HG02759 (cell line): Measurements from ENCODE around the gene ATF2.
"Not testable (repeated sequence)": the region's sequence is repeated elsewhere in the genome, so short reads cannot be mapped to it uniquely, and the experiment has no call there.

Experiments
- ATAC-seq: cut with Tn5 transposase; IDR thresholded peaks from one replicate; pipeline ENCODE4 v1.9.1; 2021; ENCODE audit warnings: mild to moderate bottlenecking, moderate library complexity; ENCODE audit not compliant: unreplicated experiment

Gene ATF2

DNA sequence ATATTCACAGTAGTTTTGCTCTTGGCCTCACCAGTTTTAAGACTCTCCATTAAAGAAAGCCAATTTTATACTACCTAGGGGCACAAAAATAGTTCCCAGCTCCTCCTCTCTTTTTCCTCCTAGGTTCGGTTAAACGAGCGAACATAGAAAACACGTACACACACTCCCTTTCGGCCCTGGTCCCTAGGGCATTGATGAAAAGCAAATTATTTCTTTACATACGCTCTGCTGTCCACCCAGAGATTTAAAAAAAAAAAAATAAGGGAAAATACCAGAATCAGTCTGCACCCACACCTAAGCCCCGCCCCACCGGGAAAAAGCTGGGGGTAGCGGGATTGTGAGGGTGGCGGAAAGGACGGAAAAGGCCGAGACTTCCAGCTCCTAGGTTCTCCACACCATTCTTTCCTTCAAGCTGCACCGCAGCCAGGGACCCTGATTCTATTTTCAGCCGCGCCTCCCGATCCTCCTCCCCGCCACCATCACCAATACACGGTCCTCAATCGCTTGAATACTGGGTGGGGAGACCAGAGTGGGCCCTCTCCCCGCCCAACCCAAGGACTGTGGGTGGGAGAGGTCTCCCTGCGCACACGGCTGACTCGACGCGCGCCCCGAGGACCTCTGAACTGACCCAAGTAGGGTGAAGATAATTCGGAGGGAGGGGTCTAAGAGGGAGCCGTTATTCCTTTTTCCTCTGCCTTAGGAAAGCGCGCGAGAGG is 769 bp downstream of the ATF2 start:
- ATAC-seq: peak; percentile 2

DNA sequence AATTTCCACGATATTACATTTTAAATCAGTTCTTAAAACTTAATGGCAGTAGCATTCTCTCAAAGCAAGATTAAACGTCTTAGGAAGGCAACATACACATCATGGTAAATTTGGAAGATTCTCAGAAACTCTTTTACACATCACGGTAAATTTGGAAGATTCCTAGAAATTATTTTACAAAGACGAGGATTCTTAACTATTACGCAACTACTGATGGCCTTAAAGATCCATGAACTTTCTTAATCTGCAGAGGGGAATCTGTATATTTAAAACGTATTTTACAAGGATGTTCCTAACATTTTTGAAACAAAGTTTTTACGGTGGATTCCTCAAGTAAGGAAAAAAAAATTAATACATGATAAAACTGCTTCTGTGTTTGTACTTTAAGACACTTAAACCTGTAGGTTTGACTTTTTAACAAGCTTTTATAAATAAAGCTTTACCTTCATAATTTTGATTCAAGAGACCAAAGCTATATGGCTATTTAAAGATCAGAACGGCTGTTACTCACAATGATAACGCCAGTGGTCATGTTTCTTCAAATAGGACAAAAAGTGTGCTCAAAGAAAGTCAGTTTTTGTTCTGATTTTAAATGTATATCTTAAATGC is 1.7 kb downstream of the ATF2 start:
- no peak for ATAC-seq

DNA sequence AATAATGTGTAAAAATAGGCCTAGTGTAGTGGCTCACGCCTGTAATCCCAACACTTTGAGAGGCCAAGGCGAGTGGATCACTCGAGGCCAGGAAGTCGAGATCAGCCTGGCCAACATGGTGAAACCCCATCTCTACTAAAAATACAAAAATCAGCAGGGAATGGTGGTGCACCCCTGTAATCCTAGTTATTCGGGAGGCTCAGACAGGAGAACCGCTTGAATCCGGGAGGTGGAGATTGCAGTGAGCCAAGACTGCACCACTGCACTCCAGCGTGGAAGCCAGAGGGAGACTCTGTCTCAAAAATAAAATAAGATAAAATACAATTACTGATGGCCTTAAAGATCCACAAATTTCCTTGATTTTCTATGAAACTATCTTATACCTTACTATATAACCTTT is 3.8 kb downstream of the ATF2 start:
- ATAC-seq: no peak

DNA sequence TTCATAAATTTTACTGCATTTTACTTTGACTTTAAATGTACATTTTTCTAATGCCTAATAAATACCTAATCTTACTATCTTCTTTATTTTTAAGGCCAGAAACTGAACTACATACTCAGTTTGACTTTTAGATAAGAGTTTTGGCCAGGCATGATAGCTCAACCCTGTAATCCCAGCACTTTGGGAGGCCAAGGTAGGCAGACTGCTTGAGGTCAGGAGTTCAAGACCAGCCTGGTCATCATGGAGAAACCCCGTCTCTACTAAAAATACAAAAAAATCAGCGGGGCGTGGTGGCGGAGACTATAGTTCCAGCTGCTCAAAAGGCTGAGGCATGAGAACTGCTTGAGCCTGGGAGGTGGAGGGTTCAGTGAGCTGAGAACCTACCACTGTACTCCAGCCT is 9.1 kb downstream of the ATF2 start:
- no peak for ATAC-seq

DNA sequence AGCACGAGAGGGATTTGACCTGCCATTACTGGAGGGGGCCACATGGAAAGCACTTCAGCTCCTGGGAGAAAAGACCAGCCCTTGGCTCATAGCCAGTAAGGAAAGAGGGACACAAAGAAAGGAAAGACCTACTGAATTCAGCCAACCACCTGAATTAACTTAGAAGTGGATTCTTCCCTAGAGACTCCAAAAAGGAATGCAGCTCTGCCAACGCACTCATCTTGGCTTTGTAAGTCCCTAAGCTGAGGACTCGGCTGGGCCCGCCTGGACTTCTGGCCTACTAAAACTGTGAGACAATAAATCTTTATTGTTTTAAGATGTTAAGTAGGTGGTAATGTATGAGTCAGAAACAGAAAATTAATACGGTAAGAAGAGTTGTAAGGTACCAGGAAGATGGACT is 11.5 kb downstream of the ATF2 start:
- no peak for ATAC-seq

DNA sequence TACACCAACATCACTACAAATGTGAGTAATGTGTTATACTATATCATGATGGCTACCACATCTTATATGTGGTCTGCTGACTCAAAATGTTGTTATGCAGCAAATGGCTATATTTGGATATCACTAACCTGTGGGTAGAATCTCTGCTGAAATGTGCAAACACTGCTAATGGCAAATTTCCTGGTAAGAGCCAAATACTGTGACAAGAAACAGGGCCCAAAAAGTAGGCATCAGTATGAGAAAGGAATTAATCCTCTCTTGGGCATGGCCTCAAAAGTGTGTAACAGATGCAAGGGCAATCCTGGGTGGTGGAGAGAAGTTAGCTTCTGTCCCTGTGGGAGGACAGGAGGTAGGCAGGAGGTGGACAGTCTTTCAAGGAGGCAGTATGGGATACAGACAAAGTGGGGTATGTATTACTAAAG is 13.3 kb downstream of the ATF2 start:
- peak; percentile 81 for ATAC-seq

DNA sequence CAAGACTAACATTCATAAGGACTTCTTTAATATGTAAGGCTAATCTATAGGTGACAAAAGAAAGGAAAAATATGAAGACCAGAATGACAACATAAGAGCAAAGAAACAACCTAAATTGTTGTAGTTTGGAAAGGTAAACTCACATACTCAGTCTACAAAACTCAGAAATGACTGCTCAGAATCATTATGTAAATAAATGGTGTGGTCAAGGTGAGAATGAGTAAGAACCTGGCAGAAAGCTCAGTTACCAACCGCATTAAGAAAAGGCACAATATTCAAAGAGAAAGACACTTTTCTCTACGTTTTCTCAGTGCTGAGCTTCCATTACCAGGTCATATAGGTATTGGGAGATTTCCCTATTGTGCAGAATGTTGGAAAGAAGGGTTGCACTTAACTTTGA is 15.8 kb downstream of the ATF2 start:
- ATAC-seq: peak; percentile 64

DNA sequence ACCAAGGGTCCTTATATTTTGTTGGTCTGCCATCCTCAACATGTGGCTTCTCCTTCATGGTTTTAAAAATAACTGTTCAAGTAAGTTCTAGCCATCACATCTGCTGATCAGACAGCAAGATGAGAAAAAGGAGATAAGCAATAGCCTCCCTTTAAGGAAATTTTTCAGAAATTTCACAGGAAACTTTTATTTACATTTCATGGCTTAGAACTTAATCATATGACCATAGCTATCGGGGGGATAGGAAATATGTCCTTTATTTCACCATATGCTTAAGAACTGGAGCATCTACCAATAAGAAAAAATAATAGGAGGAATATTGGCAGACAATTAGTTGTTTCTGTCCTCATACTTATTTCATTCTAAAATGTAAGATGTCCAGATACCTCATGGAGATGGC is 16.2 kb downstream of the ATF2 start:
- no peak for ATAC-seq

DNA sequence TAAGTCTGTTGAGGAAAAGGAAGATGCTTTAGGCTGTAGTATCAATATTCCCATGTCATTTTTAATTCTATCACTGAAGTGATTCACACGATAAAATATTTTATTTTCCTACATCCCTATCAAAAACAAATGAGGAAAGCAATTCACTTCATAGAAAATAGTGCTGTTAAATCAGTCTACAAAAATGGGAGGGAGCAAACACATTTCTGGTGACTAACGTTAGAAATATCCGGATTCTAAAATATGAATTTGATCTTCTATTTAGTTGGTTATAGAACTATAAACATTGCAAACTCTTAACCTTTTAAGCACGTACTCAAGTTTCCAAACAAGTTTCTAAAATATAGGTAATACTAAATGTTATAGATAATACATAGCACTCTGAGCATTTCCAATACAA is 20.8 kb downstream of the ATF2 start:
- ATAC-seq: no peak

DNA sequence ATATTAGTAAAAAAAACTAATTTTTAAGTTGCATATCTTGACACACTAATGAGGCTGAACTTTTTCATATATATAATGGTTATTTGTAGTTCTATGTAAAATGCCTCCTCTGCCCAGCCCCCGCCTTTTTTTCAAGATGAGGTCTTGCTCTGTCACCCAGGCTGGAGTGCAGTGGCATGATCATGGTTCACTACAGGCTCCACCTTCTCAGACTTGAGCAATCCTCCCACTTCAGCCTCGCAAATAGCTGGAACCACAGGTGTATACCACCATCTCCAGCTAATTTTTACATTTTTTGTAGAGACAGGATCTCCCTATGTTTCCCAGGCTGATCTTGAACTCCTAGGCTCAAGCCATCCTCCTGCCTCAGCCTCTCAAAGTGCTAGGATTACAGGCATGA is 24.3 kb downstream of the ATF2 start:
- ATAC-seq: no peak

DNA sequence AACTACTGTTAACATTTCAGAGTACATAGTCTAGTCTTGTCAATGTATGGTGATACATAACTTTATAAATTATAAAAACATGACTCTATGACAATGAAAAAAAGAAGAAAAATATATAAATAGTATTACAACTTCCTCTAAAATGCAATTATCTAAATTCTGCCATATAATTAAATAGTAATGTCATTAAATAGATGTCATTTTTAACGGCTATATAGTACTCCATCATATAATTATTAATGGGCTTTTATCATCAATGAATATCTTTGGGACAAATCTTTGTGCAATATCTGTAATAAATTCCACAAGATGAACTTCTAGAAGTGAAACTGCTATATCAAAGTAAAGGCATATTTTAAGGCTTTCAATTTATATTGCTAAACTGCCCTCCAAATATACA is 24.8 kb downstream of the ATF2 start:
- ATAC-seq: no peak

DNA sequence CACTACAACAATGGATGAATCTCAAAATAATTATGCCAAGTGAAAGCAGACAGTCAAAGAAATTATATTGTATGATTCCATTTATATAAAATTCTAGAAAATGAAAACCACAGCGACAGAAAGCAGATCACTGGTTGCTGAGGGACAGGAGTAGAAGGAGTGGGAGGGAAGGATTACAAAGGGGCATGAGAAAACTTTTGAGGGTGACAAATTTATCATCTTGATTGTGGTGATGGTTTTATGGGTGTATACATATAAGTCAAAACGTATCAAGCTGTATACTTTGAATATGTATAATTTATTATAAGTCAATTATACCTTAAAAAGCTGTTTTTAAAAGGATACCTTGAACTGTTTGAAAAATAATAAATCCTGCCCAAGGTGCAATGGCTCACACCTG is 27.7 kb downstream of the ATF2 start:
- ATAC-seq: no peak

DNA sequence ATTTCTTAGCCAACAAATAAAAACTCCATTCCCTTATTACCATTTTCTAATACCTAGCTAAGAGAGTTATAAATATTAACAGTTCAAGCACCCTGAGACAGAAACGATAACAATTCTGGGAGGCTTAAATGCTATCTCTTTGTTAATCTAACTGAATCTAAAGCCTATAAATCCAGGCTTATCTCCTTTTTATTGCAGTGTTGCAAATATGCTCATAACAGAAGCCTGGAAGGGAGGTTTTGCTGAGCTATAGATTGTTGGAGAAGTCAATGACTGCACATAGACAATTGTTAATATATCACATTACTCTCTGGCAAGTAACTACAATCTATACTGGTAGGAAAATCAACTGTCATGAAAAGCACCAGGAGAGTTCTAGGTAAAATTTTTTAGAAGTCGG is 30.2 kb downstream of the ATF2 start:
- no peak for ATAC-seq

DNA sequence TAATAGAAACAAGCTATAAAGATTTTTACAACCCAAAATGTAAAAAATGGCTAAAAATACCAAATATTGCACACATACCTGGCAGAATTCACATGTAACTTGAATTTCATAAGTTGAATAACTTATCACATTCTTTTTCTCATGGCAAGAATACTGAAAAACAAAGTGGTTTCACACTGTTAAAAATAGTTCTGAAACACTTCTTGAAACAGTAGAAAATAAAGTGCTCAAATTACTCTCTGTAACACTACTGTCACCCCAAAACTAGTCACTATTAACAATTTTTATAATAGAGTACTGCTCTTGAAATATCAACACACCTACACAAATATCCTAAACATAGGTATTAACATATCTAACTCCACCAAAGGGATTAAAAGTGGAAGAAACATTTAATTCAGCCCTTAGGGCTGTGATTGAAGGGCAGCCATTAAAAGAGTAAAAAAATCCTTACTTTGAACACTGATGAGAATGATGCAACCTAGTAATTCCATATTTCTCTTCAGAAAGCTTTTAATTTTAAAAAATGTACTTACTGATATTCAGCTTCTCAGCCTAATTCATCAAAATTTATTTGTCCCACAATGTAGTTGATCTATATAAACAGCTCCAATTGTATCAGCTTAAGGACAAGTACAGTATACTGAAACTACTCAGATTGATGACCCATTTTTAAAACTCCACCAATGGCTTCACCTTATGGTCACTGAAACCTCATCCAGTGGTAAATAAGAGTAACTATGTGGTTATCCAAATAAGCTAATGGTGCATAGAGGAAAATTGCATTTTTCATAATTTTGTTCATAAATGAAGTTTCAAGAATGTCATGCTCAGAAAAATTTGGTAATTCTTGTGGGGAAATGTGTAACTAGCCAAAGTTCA is 31.4 kb downstream of the ATF2 start:
- ATAC-seq: peak; percentile 65

DNA sequence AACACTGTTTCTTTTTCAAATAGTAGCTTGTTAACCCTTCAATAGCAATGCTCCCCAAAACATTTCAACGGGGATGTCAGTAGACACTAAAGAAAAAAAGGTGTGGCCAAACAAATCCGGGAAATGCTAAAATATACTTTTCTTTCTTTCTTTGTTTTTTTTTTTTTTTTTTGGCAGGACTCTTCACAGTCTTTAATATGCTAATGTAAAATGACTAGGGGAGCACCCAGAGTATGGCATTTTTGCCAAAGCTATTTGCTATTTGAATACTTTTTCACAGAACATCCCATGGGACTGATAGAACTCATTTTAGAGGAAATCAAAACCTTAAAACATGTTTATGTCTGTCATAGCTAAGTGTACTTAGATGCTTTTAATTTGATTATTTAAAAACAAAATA is 32.1 kb downstream of the ATF2 start:
- ATAC-seq: no peak

DNA sequence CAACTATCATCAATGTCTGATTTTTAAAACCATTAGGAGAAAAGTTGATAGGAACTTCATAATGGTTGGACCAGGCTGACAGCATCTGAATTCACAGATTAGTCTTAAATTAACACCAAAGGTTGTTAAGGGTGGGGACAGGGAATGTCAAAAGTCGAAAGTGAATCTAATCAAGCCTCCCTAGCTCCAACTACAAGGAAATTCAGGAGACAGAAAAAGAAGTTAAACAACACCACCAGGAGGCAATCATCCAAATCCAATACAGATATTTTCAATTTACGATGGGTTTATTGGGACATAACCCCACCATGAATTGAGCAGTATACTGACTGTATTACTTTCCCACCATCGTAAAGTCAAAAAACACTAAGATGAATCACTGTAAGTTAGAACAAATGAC is 32.8 kb downstream of the ATF2 start:
- ATAC-seq: no peak

DNA sequence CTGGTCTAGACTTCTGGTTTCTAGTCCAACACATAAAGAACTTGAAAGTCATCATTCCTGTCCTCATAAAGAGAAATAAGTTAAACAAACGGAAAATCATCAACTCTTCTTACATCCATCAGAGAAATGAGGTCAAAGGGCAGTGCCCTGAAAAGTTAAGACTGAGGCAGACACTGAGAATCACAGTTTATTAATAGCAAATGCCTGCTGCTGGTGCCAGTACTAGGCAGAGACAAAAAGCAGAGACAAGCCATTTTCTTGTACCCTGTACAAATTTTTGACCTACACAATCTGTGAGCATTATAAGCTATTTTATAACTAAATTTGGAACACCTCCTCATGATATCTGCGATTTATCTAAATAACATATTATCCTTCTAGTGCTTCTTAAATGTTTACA is 36.8 kb downstream of the ATF2 start:
- ATAC-seq: no peak

DNA sequence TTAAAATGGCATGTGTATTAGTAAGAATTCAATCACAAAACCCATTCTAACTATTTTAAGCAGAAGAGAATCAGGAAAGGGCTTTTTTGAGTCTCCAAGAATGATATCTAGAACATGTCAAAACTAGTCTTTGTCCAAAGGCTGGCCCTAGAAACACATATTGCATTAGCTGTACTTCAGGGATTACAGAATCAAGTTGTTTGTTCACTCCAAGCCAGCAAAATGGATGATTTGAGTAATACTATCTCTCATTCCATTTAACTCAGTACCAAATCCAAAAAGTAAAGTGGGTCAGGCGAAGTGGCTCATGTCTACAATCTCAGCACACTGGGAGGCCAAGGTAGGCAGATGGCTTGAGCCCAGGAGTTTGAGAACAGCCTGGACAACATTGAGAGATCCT is 41.3 kb downstream of the ATF2 start:
- no peak for ATAC-seq

DNA sequence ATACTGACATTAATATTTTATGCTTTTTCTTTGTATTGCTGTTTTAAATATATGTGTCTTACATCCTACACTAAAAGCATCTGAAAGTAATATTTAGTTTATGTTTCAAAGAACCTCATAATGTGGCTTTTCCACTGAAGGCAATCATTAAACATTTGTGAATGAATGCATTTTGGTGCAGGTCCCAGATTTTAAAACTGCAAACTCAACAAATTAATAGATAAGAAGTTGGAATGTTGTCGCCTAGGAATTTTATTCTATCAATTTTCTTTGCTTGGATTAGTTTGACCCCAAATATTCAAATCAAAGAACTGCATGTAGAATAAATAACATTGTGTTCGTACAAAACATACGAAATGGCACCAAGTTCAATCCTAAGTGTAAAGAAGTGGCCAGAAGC is 44.7 kb downstream of the ATF2 start:
- no peak for ATAC-seq

DNA sequence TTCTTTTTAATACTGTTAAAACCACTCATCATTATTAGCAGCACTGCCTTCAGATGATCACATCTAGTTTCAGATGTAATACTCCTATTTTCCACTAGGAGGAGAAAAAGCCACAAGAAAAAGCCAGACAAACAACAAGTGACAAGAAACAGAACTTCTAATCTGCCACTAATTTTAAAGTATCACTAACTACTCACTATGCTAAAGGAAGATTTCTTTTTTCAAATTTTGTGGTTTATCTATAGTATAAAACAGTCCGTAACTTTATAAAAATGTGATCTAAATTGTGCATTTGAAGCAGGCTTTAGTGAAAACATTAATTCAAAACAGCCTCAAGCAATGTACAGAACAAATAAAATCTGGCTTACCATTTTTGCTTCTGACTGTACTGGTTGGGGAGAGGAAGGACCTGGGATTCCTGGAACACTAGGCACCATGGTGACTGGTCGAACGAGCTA is 56.8 kb downstream of the ATF2 start:
- ATAC-seq: peak; percentile 53

DNA sequence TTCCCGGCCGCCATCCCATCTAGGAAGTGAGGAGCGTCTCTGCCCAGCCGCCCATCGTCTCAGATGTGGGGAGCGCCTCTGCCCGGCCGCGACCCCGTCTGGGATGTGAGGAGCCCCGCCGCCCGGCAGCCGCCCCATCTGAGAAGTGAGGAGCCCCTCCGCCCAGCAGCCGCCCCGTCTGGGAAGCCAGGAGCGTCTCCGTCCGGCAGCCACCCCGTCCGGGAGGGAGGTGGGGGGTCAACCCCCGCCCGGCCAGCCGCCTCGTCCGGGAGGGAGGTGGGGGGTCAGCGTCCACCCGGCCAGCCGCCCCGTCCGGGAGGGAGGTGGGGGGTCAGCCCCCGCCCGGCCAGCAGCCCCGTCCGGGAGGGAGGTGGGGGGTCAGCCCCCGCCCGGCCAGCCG is 59.9 kb downstream of the ATF2 start:
- ATAC-seq: not testable (repeated sequence)

DNA sequence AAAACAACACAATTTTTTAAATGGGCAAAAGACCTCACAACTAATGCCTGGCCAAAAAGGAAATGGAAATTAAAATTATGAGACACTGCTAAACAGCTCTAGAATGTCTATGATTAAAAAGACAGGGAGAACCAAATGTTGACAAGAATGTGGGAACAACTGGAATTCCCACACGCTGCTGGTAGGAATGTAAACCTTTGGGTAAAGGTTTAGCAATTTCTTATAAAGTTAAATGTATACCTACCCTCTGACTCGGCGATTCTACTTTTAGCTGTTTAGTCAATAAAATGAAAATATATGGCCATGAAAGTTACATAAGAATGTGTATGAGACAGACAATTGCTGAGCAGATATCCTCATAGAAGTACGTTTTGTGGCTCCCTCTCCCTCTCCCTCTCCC is 60.9 kb downstream of the ATF2 start:
- ATAC-seq: no peak
